GM21390 (cell line): ENCODE results near the gene SLFN13.
A peak's percentile ranks its signal among the peaks of the same experiment; 100 is the strongest.
"Not testable (repeated sequence)": the region's sequence is repeated elsewhere in the genome, so short reads cannot be mapped to it uniquely, and the experiment has no call there.

Source experiments
- ATAC-seq: cut with Tn5 transposase; IDR thresholded peaks from one replicate; pipeline ENCODE4 v1.9.1; 2021; ENCODE audit not compliant: unreplicated experiment

SLFN13 gene

GRCh38 chr17:35448214-35448898, at the start of gene SLFN13:
Gene SLFN13 (minus strand): TSS chr17:35448766. CDS start chr17:35445680, 3,086 bp downstream.
- peak; percentile 78 for ATAC-seq

DNA sequence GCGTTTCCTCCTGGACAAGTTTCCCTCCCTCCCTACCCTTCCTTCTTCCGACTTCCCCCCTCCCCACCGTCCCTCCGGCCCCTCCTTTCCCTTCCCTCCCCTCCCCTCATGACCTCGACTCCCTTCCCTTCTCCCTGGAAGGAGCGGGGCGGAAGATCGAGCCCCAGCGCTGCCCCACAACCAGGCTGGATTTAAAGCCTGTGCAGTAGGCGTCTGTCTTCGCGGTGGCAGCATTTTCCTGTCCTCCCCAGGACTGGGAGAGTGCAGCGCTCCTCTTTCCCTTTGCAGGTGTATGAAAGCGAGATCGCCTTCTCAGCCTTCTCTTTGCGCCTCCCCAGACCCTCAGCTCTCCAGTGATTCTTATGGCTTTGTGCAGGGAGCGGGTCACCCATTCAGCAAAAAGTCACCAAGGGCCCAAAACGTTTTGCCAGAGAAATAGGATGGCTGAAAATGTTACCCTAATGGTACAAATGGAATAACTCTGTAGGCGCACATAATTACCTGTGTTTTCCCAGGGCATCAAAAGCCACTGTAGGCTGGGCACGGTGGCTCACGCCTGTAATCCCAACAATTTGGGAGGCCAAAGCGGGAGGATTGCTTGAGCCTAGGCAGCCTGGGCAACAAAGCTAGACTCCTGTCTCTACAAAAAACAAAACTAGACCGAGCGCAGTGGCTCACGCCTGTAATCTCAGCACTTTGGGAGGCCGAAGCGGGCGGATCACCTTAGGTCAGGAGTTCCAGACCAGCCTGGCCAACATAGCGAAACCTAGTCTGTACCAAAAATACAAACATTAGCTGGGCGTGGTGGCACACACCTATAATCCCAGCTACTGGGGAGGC, 48.1 kb upstream of the SLFN13 start:
- ATAC-seq: no peak

- ATAC-seq: no peak
Observed at GRCh38 chr17:35493040-35493439, 44.5 kb upstream of the SLFN13 start.

DNA sequence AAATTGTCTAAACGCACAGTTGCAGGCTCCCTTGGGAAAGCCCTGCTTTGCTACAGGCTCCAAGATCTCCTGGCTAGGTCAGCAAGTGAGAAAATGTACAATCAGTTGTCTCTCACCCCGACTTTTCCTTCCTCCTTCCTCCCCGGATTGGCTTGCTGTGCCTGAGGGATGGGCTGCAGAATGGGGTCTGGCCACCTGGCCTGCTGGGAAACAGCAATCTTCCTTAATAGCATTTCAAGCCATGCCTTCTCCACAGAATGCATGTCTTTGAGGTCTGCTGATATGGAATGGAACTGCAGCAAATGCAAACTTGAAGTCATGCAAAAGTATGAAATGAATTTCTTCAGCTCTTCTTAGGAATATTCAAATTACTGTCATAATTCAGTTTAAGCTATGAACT, 42.9 kb upstream of the SLFN13 start:
- no peak for ATAC-seq

DNA sequence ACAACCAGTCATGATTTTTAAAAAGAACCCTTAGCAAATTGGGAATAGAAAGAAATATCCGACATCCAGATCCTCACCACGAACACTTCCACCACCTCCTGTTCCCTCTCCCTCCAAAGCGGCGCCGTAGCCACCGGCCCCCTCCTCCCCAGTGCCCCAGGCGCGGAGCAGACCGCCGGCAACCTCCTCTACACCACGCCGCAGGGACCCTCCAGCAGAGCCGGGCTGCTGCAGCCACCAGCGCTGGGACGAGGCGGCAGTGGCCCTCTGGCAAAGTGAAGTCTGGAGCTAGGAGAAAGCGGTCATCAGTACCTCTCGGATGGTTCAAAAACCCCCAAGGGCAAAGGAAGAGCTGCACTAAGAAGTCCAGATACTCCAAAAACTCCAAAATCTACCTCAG, 41.4 kb upstream of the SLFN13 start:
- no peak for ATAC-seq

- no peak for ATAC-seq
Observed at GRCh38 chr17:35488991-35489390, 40.4 kb upstream of the SLFN13 start.

- peak; percentile 34 for ATAC-seq
Observed at GRCh38 chr17:35486920-35487732, 38.6 kb upstream of the SLFN13 start.

DNA sequence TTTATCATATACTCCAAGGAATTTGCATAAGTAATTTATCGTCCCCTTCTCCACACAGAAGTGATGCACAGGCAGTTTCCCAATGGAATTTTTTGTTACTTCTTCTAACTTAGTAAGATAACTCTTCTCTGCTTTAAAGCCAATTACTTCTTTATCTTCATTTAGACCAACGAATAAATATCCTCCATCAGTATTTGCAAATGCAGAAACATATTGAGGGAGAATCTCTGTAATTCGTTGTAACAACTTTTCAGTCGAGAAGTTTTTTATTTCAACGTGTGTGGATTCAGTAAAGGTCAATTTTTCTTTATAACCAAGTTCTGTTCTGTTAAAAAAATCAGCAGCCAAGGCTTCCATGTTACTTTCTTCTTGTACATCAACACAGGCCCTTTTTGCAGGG, 30.7 kb upstream of the SLFN13 start:
- ATAC-seq: no peak

- no peak for ATAC-seq
Observed at GRCh38 chr17:35477248-35477647, 28.7 kb upstream of the SLFN13 start.

- no peak for ATAC-seq
Observed at GRCh38 chr17:35476283-35476820, 27.8 kb upstream of the SLFN13 start.

DNA sequence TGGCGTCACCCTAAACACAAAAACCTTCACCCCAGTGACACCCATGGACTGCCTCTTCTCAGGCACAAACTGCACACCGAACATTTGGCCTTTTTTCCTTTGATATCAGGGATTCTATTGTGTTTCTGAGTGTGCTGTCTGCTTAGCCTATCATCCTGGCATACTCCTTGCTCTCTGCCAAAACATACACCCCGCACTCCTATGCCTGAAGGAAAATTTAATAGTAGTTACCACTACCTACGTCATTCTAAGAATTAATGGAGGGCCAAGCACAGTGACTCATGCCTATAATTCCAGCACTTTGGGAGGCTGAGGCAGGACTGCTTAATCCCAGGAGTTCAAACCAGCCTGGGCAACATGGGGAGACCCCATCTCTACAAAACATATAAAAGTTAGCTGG, 19.9 kb upstream of the SLFN13 start:
- ATAC-seq: no peak

GRCh38 chr17:35467824-35468223, 19.3 kb upstream of the SLFN13 start:
- no peak for ATAC-seq

GRCh38 chr17:35460354-35460851, 11.8 kb upstream of the SLFN13 start:
- peak; percentile 87 for ATAC-seq

DNA sequence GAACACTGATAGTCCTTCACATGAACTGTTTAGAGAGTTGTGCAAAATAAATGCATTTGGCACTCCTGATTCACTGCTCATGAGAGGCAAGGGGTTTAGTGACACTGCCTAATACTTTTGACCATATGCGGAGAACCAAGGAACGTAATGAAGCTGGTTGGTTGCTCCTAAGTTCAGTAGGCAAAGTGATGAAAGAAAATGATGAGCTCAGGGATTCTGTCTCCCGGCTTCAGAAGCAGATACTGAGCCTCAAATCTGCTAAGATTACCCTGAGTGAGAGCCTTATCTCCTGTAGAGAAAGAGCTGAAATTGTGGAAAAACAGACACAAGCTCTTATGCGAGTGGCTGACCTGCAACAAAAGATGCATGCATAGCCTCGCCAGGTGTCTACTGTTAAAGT, 5.5 kb upstream of the SLFN13 start:
- ATAC-seq: not testable (repeated sequence)

GRCh38 chr17:35453171-35453570, 4.6 kb upstream of the SLFN13 start:
- no peak for ATAC-seq

- ATAC-seq: no peak
Observed at GRCh38 chr17:35449371-35449931, 885 bp upstream of the SLFN13 start.

GRCh38 chr17:35448899-35449227, 297 bp upstream of the SLFN13 start:
- ATAC-seq: no peak

DNA sequence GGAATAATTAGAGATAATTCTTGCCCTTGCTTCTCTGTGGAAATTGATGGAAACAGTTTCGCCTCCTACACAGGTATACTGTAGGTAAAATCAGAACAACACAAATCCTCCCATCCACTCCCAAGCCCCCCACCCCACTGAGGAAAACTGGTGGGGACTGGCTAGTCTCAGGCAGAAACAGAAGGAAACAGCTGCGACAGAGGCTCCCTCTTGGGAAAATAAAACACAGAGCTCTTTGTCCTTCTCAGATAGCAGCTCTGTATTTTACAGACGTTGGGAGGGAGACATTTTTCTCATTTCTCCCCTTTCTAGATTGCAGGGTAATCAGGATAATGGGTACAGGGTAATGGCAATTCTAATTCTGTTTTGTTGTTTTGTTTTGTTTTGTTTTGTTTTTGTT, 1.1 kb downstream of the SLFN13 start:
- no peak for ATAC-seq

DNA sequence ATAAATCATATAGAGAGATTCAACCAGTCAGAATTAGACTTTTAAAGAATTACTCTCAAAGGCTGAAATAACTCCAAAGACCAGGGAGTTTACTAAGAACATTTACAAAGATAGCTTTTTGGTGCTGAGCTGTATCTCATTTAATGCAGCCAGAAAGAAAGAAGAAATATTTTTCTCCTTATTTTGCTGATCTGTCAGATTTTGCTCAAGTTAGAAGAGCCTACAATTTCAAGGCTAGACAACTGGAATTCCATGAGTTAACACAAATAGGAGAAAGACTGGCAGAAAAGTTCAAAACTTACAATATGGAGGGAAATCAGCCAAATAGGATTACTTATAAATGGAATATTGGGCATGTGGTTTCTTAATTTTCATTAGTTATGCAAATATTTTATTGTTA, 10.1 kb downstream of the SLFN13 start:
- no peak for ATAC-seq

GRCh38 chr17:35433075-35433894, 15.3 kb downstream of the SLFN13 start:
- ATAC-seq: no peak
